Upper lobe of left lung (tissue), 4 donors: ENCODE measurements around the gene OBSCN.

ENCODE experiments used
- CTCF ChIP-seq, 6 experiments: fragments of 450-650 bp in 4 of 6; fragments of 200-600 bp in 2 of 6; sonication (generic) in 2 of 6; IDR thresholded peaks; one replicate each; pipeline ENCODE4 v1.5.1; 2016 to 2019; ENCODE audit warnings: antibody characterized with exemption in 6 of 6
- POLR2A ChIP-seq, 4 donors: fragments of 450-650 bp; IDR thresholded peaks; one replicate each; pipeline ENCODE4 v1.5.1; 2016 to 2017; ENCODE audit warnings: antibody characterized with exemption in 4 of 4, mild to moderate bottlenecking in 2 of 4
- POLR2AphosphoS5 ChIP-seq, 2 donors: sonication (generic); formaldehyde crosslinking; IDR thresholded peaks; one replicate each; pipeline ENCODE4 v1.5.1; 2017; ENCODE audit warnings: antibody characterized with exemption in 2 of 2

GRCh38 chr1:228370439-228370940 is 162.6 kb downstream of the OBSCN start:
- TF ChIP-seq POLR2A (IDR thresholded peaks at IDR 0.05) (no peak), CTCF (IDR thresholded peaks at IDR 0.05) (no peak), POLR2AphosphoS5 (IDR thresholded peaks at IDR 0.05) (no peak)
